AG09319 (cell line): ENCODE data around the gene CACNB4.

Source experiments
- DNase-seq: peaks from one replicate; pipeline ENCODE4 v3.0.0-alpha.2; 2010; ENCODE audit warnings: low read depth; ENCODE audit errors: extremely low read depth
- TF ChIP-seq, protein P1 (sequence below): IDR thresholded peaks from 2 replicates; pipeline ENCODE4 v1.5.1; 2011; ENCODE audit warnings: low read depth, mild to moderate bottlenecking, inconsistent platforms, low read length, moderate library complexity

CACNB4 gene

DNA sequence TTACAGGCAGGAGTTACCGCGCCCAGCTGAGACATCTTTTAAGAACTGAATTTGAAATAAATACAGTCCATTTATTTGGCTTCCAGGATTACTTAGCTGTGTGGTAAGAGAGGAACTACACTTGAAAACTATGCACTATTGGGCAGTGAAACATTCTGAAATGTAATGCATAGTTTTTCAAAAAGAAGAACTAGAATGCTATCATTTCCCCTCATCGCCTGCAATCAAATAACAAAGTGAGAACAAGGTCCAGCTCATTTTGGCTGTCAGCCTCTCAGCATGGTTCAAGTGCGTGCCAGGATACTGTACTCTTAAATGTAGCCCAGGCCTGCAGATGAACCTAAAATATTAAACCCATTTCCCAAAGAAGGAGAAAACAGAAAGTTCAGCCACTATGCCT lies 194.0 kb downstream of the CACNB4 start:
- no peak for DNase-seq
- TF ChIP-seq, protein P1, sequence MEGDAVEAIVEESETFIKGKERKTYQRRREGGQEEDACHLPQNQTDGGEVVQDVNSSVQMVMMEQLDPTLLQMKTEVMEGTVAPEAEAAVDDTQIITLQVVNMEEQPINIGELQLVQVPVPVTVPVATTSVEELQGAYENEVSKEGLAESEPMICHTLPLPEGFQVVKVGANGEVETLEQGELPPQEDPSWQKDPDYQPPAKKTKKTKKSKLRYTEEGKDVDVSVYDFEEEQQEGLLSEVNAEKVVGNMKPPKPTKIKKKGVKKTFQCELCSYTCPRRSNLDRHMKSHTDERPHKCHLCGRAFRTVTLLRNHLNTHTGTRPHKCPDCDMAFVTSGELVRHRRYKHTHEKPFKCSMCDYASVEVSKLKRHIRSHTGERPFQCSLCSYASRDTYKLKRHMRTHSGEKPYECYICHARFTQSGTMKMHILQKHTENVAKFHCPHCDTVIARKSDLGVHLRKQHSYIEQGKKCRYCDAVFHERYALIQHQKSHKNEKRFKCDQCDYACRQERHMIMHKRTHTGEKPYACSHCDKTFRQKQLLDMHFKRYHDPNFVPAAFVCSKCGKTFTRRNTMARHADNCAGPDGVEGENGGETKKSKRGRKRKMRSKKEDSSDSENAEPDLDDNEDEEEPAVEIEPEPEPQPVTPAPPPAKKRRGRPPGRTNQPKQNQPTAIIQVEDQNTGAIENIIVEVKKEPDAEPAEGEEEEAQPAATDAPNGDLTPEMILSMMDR: no peak

DNA sequence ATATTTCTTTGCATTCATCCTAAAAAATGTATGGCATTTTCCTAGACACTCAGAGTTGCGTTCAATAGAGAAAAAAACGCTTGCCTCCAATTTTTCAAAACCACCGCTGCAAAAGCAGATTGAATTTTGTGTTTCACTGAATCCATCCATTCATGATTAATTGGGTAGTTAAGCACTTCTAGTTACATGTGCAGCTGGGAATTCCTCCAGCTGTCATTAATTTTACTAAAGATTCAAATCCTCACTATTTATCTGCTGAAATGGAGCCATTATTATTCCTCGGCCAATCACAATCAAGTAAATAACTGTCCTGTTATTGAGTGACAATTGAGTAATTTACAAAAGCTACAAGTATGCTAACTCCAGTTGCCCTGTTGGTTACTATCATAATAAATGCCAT lies 194.8 kb downstream of the CACNB4 start:
- DNase-seq: no peak
- TF ChIP-seq, protein P1: no peak

DNA sequence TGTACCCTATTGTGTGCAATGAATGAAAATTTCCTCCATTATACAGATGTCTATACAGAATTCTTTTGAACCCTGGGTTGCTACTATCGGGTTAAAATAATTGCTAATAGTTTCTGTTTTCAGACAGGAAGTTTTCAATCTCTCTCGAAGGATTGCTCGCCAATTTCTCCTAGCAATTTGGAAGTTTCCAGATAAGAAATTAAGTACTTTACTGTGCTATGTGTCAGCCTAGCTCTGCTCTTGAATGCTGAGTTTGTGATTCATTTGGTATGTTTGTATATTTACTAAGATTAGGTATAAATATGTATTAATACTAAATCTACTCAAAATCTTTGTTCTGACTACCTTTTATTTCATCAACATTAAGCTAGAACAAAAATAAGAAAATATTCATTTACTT lies 196.0 kb downstream of the CACNB4 start:
- TF ChIP-seq, protein P1: no peak
- DNase-seq: no peak

DNA sequence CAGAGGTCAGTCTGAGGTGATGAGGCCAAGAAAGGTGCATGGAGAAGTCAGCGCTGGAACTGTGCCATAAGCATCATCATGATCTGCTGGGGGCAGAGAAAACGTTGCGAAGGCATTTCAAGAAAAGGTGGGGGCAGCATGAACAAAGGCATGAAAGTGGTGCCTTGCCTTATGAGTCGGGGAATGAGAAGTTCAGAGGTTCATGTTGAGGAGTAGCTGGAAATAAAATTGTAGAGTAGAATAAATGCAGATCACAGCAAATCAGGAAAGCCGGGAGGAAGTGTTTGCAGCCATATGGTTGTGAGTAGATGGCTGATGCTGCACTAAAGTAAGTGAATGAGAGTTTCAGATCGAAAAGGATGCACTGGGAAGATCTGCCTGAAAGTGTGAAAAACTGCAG lies 198.5 kb downstream of the CACNB4 start:
- TF ChIP-seq, protein P1: no peak
- no peak for DNase-seq

DNA sequence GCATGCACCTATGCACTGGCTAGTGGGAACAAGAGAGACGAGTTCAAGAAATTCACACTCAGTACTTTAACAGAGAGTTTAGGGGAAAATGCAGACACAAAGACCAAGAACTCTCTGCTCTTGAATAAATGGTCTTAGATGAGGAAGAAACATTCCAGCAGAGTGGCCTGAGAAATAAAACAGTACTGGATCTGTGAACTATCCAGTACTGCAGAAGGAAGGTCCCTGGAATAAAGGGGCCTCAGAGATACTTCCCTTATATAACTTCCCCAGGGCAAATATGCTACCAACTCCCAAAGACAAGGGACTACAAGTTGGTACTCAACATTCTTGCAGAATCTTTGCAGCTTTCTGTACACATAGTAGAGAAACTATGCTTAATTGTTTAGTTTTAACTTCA lies 199.7 kb downstream of the CACNB4 start:
- DNase-seq: no peak
- TF ChIP-seq, protein P1: no peak

DNA sequence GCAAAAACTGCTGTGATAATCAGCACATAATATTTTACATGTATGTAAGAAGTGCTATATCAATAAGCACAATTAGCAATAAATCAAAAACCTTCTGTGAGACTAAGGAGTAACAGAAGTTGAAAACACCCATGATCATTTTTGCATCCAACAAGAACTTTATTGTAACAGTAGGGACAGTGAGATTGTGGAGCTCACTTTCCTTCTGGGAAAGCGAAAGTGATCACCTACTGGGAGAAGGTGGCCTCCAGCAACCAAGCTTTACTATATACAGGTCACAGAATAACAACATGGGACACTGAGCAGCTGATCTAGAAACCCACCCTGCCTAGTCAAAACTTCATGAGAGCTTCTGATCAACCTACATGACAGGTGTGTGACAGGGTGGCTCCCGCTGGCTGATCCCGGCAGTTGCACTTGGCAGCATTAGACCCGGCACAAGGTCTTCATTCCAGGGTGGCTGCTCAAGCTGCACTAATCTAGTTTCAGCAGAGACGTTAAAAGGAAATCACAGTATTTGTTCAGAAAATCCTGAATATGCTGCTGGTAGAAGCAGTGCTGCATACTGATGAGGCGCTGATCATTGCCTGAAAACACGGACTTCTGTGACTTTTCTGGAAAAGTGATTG lies 207.2 kb downstream of the CACNB4 start:
- no peak for DNase-seq
- TF ChIP-seq, protein P1: no peak

DNA sequence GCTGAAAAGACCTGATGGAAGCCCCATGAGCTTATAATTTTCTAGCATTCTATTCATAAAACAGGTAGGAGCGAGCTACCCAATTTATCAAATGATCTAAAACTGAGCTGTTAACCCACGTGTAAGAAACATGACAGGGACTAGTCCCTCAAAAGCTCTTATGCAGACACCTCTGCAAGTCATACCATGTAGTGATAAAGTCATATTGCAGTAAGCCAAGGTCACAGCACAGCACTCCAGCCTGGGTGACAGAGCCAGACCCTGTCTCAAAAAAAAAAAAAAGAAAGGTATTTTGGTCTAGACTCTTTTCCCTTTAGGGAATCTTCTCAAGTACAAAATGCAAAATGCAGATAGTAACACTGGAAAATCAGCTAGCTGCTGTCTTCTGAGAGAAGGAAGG lies 211.7 kb downstream of the CACNB4 start:
- DNase-seq: no peak
- TF ChIP-seq, protein P1: no peak
